ENCODE measurements around the gene TMEM52. TPM values are rescaled to one million over a fixed set of nuclear protein-coding genes. Genes with fewer than 3 reads are reported as not detected.

The TMEM52 gene
- total RNA-seq, 6 experiments from 2014 or later: 0.21 to 0.38 (median 0.25) TPM; not detected in 3

DNA sequence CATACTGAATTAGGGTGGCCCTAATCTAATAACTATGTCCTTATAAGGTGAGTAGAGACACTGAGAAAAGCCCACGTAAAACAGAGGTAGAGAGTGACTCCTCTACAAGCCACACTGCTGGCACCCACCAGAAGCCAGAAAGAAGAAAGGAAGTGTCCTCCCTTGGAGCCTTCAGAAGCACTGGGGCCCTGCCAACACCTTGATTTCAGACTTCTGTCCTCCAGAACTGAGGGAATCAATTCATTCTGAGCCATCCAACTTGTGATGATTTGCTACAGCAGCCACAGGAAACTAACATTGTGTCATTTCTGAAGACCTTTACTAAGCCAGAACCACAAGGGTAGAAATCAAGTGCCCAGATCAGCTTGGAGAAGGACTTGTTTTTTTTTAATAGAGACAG lies 43.1 kb downstream of the TMEM52 start:
- Mint-ChIP-seq H3K4me1 (ENCODE audit: low read depth) (peaks cover 63% of the 10 kb centered on the region), H3K27ac (peak overlapping the region; percentile 77), H3K36me3 (ENCODE audit: low read depth) (peaks cover 44% of the 10 kb centered on the region), H3K27me3 (ENCODE audit: insufficient read depth) (peaks cover 4% of the 10 kb centered on the region), H3K9me3 (no peaks in the 10 kb centered on the region), H3K4me3 (peak overlapping the region; percentile 55)
- TF ChIP-seq, protein P1, sequence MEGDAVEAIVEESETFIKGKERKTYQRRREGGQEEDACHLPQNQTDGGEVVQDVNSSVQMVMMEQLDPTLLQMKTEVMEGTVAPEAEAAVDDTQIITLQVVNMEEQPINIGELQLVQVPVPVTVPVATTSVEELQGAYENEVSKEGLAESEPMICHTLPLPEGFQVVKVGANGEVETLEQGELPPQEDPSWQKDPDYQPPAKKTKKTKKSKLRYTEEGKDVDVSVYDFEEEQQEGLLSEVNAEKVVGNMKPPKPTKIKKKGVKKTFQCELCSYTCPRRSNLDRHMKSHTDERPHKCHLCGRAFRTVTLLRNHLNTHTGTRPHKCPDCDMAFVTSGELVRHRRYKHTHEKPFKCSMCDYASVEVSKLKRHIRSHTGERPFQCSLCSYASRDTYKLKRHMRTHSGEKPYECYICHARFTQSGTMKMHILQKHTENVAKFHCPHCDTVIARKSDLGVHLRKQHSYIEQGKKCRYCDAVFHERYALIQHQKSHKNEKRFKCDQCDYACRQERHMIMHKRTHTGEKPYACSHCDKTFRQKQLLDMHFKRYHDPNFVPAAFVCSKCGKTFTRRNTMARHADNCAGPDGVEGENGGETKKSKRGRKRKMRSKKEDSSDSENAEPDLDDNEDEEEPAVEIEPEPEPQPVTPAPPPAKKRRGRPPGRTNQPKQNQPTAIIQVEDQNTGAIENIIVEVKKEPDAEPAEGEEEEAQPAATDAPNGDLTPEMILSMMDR (IDR thresholded peaks at IDR 0.05): no peak
- DNase-seq: no peak

DNA sequence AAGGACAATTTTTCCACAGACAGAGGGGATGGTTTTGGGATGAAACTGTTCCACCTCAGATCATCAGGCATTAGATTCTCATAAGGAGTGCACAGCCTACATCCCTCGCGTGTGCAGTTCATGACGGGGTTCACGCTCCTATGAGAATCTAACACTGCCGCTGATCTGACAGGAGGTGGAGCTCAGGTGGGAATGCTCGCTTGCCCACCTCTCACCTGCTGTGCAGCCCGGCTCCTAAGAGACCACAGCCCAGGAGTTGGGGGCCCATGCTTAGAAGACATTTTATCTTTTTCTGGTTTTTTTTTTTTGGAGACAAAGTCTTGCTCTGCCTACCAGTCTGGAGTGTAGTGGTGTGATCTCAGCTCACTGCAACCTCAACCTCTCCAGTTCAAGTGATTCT lies 44.2 kb downstream of the TMEM52 start:
- TF ChIP-seq, protein P1 (IDR thresholded peaks at IDR 0.05): no peak
- Mint-ChIP-seq H3K9me3 (no peaks in the 10 kb centered on the region), H3K27ac (no peak overlapping the region), H3K4me3 (no peak overlapping the region), H3K27me3 (ENCODE audit: insufficient read depth) (peaks cover 4% of the 10 kb centered on the region), H3K4me1 (ENCODE audit: low read depth) (peaks cover 67% of the 10 kb centered on the region), H3K36me3 (ENCODE audit: low read depth) (peaks cover 47% of the 10 kb centered on the region)
- DNase-seq: no peak

DNA sequence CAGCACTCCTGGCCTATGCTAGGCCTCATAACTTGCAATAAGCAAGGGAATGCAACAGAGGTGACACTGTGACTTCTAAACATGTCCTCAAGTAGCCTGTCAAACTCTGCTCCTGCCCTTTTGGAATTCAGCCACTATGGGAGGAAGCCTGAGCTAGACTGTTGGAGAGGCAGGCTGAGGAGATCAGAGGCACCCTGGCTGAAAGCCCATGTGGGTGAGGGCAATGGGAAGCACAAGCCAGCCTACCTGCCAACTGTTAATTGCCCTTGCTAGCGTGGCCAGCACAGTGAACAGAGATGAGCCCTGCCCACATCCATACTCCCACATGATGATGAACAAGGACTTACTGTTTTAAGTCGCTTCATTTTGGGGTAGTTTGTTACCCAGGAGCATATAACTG lies 45.9 kb downstream of the TMEM52 start:
- Mint-ChIP-seq H3K4me3 (no peak overlapping the region), H3K27ac (peak overlapping the region; percentile 6; the same call in 1 of the 2 replicates), H3K36me3 (ENCODE audit: low read depth) (peaks cover 43% of the 10 kb centered on the region), H3K27me3 (ENCODE audit: insufficient read depth) (peaks cover 4% of the 10 kb centered on the region), H3K4me1 (ENCODE audit: low read depth) (peaks cover 68% of the 10 kb centered on the region), H3K9me3 (no peaks in the 10 kb centered on the region)
- TF ChIP-seq, protein P1 (IDR thresholded peaks at IDR 0.05): no peak
- no peak for DNase-seq

DNA sequence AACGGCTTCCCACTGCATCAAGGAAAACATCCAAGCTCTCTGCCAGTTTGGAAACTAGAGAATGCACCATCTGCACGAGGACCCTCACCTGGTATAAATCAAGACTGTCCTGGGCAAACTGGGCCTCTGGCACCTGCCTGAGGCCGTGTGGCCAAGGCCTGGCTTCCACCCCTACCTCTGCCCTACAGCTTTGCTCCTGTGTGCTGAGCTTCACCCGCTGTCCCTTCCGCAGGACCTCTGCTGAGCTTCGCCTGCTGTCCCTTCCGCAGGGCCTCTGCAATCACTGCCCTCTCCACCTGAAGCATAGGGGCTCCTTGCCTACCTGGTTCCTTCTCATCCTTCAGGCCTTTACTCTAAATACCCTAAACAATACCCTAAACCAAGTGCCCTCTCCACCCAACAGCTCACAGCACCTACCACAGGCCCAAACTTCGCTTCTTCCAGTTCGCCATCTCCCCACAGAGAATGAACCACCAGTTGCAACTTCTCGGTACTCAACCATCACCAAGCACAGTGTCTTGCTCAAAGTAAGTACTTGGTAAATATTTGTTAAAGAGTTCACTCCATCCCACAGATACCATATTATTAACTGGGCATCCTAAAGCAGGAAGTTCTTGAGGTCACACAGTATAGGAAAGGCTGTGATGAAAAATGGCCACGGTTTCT lies 46.6 kb downstream of the TMEM52 start:
- peaks cover 43% of the 10 kb centered on the region for H3K36me3 Mint-ChIP-seq (ENCODE audit: low read depth)
- H3K9me3 Mint-ChIP-seq: no peaks in the 10 kb centered on the region
- no peak for DNase-seq
- H3K27ac Mint-ChIP-seq: peak overlapping the region; percentile 6
- H3K4me1 Mint-ChIP-seq (ENCODE audit: low read depth): peaks cover 61% of the 10 kb centered on the region
- peaks cover 4% of the 10 kb centered on the region for H3K27me3 Mint-ChIP-seq (ENCODE audit: insufficient read depth)
- H3K4me3 Mint-ChIP-seq: no peak overlapping the region
- TF ChIP-seq, protein P1 (IDR thresholded peaks at IDR 0.05): no peak

DNA sequence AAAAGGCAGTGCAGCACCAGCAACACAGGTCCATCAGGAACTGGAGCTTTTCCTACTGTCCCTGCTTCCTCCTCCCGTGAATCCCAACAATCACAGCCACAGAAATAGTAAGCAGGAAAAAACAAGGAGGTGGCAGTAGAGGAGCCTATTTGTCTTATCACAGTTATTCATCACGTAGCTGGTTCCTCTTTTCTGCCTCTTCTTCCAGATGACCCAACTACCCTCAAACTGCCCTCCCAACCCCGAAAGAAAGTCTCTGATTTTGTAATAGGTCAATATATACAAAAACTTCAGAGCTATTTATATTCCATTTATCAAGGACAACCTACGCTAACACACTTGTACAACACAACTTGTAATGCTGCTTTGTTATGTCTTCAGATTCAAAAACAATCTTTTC lies 49.6 kb downstream of the TMEM52 start:
- peaks cover 34% of the 10 kb centered on the region for H3K36me3 Mint-ChIP-seq (ENCODE audit: low read depth)
- peak overlapping the region; percentile 60 for H3K27ac Mint-ChIP-seq
- no peak overlapping the region for H3K4me3 Mint-ChIP-seq
- no peaks in the 10 kb centered on the region for H3K9me3 Mint-ChIP-seq
- H3K27me3 Mint-ChIP-seq (ENCODE audit: insufficient read depth): peaks cover 1% of the 10 kb centered on the region; the same call in 1 of the 2 replicates
- DNase-seq: no peak
- TF ChIP-seq, protein P1 (IDR thresholded peaks at IDR 0.05): no peak
- H3K4me1 Mint-ChIP-seq (ENCODE audit: low read depth): peaks cover 52% of the 10 kb centered on the region

Other genes starting within 250 kb of the TMEM52 start
- gene SLC35E2B, start 226.5 kb downstream of the TMEM52 start, total RNA-seq (2021; fragmentation: NEBNext Ultra II Directional; extraction: Animal tissue kit (Norgen Biotek cat#: 25700)): 10 to 100 TPM; 30.1 to 40.9 (median 33.4) TPM
- gene CDK11A, start 194.9 kb downstream of the TMEM52 start, total RNA-seq (2021; fragmentation: NEBNext Ultra II Directional; extraction: Animal tissue kit (Norgen Biotek cat#: 25700)): 10 to 100 TPM; 23.1 to 27.2 (median 25.0) TPM
- gene NADK, start 140.8 kb downstream of the TMEM52 start, total RNA-seq (2021; fragmentation: NEBNext Ultra II Directional; extraction: Animal tissue kit (Norgen Biotek cat#: 25700)): 10 to 100 TPM; 50.3 to 68.8 (median 54.8) TPM
- gene GNB1, start 28.2 kb downstream of the TMEM52 start, total RNA-seq (2021; fragmentation: NEBNext Ultra II Directional; extraction: Animal tissue kit (Norgen Biotek cat#: 25700)): 100 to 1,000 TPM; 502 to 618 (median 574) TPM
- gene CALML6, start 4.0 kb downstream of the TMEM52 start, total RNA-seq (2021; fragmentation: NEBNext Ultra II Directional; extraction: Animal tissue kit (Norgen Biotek cat#: 25700)): under 1 TPM in 5 of 6 experiments, not detected in 1; 0.11 to 0.95 (median 0.48) TPM
- not detected for gene CFAP74, start 84.5 kb upstream of the TMEM52 start, total RNA-seq (2021; fragmentation: NEBNext Ultra II Directional; extraction: Animal tissue kit (Norgen Biotek cat#: 25700))
- gene GABRD, start 100.1 kb upstream of the TMEM52 start, total RNA-seq (2021; fragmentation: NEBNext Ultra II Directional; extraction: Animal tissue kit (Norgen Biotek cat#: 25700)): not detected
- 1 to 10 TPM in 2 of 6 experiments, under 1 TPM in 4; 0.55 to 1.4 (median 0.95) TPM for gene PRKCZ, start 131.1 kb upstream of the TMEM52 start, total RNA-seq (2021; fragmentation: NEBNext Ultra II Directional; extraction: Animal tissue kit (Norgen Biotek cat#: 25700))